K562 (cell line): ENCODE measurements around the gene RTN4. TPM values are rescaled to one million over a fixed set of nuclear protein-coding genes. Genes with fewer than 3 reads are reported as not detected.

Source experiments
- CREM ChIP-seq: IDR thresholded peaks from 2 replicates; pipeline ENCODE4 v1.6.1; 2014; ENCODE audit warnings: antibody characterized with exemption, low read depth
- DDX20 ChIP-seq: fragments of 450-650 bp; IDR thresholded peaks from 2 replicates; pipeline ENCODE4 v1.6.1; 2016; ENCODE audit warnings: missing genetic modification characterization, low read depth, mild to moderate bottlenecking, missing compliant biosample characterization, moderate library complexity
- E4F1 ChIP-seq: fragments of 250-450 bp; sonication (Bioruptor Pico); IDR thresholded peaks from 2 replicates; pipeline ENCODE4 v1.5.0; 2021; ENCODE audit warnings: mild to moderate bottlenecking, borderline replicate concordance
- GABPA ChIP-seq: fragments of 200-800 bp; sonication (Bioruptor generic); conservative IDR thresholded peaks from 2 replicates; pipeline ENCODE4 v1.6.1; 2016; ENCODE audit warnings: low read depth, missing genetic modification characterization, missing compliant biosample characterization
- MAFF ChIP-seq: IDR thresholded peaks from 2 replicates; pipeline ENCODE4 v1.6.1; 2012; ENCODE audit warnings: low read length, improper control_type of control experiment
- NCOA4 ChIP-seq: fragments of 450-650 bp; IDR thresholded peaks from 2 replicates; pipeline ENCODE4 v1.6.1; 2018; ENCODE audit warnings: mild to moderate bottlenecking; ENCODE audit not compliant: partially characterized antibody
- NCOA6 ChIP-seq: fragments of 450-650 bp; IDR thresholded peaks from 2 replicates; pipeline ENCODE4 v1.6.1; 2017; ENCODE audit warnings: mild to moderate bottlenecking
- NONO ChIP-seq, 2 experiments: fragments of 200-400 bp in 1 of 2; fragments of 450-650 bp in 1 of 2; formaldehyde crosslinking in 1 of 2; IDR thresholded peaks; 2 replicates each; pipeline ENCODE4 v1.6.1; 2017; ENCODE audit warnings: low read depth in 2 of 2, mild to moderate bottlenecking in 2 of 2, moderate library complexity in 2 of 2, low read length in 1 of 2
- NR0B1 ChIP-seq: fragments of 450-650 bp; IDR thresholded peaks from one replicate; pipeline ENCODE4 v1.6.1; 2018; ENCODE audit warnings: mild to moderate bottlenecking, moderate library complexity; ENCODE audit not compliant: partially characterized antibody
- NR2C1 ChIP-seq, 2 experiments: fragments of 450-650 bp; IDR thresholded peaks; 2 replicates each; pipeline ENCODE4 v1.6.1; 2017; ENCODE audit warnings: mild to moderate bottlenecking in 2 of 2, antibody characterized with exemption in 1 of 2, inconsistent platforms in 1 of 2, missing compliant biosample characterization in 1 of 2, missing genetic modification characterization in 1 of 2
- PHF20 ChIP-seq: fragments of 450-650 bp; IDR thresholded peaks from 2 replicates; pipeline ENCODE4 v1.6.1; 2018; ENCODE audit not compliant: partially characterized antibody
- POLR2B ChIP-seq: fragments of 450-650 bp; IDR thresholded peaks from 2 replicates; pipeline ENCODE4 v1.6.1; 2018; ENCODE audit warnings: low read depth; ENCODE audit not compliant: partially characterized antibody
- RBFOX2 ChIP-seq: fragments of 200-400 bp; formaldehyde crosslinking; IDR thresholded peaks from 2 replicates; pipeline ENCODE4 v1.6.1; 2017; ENCODE audit warnings: low read depth, mild to moderate bottlenecking, low read length, moderate library complexity
- RBM34 ChIP-seq: fragments of 200-400 bp; formaldehyde crosslinking; IDR thresholded peaks from 2 replicates; pipeline ENCODE4 v1.6.1; 2018; ENCODE audit warnings: low read length, borderline replicate concordance; ENCODE audit not compliant: insufficient read depth
- SAP30 ChIP-seq: fragments of 200-600 bp; sonication (generic); IDR thresholded peaks from 2 replicates; pipeline ENCODE4 v1.6.1; 2012; ENCODE audit warnings: borderline replicate concordance, low read depth, mild to moderate bottlenecking, moderate library complexity, low read length, control low read depth, inconsistent platforms; ENCODE audit not compliant: insufficient read depth, poor library complexity, severe bottlenecking
- SMARCA5 ChIP-seq: fragments of 450-650 bp; IDR thresholded peaks from 2 replicates; pipeline ENCODE4 v1.6.1; 2016
- SOX6 ChIP-seq: fragments of 450-650 bp; IDR thresholded peaks from 2 replicates; pipeline ENCODE4 v1.6.1; 2014; ENCODE audit warnings: mild to moderate bottlenecking
- ZNF197 ChIP-seq: fragments of 200-800 bp; sonication (Bioruptor generic); IDR thresholded peaks from 2 replicates; pipeline ENCODE4 v1.6.1; 2016; ENCODE audit warnings: low read depth, missing genetic modification characterization, missing compliant biosample characterization
- ZNF217 ChIP-seq: sonication (generic); formaldehyde crosslinking; IDR thresholded peaks from 2 replicates; pipeline ENCODE4 v1.8.0; 2022; ENCODE audit warnings: mild to moderate bottlenecking, missing genetic modification reagents
- ZNF785 ChIP-seq: fragments of 250-450 bp; sonication (Bioruptor Pico); IDR thresholded peaks from 2 replicates; pipeline ENCODE4 v1.4.0; 2020; ENCODE audit warnings: mild to moderate bottlenecking
- polyA plus RNA-seq, 8 experiments: library from polyadenylated mRNA; depleted of rRNA in 4 of 8; stranded (reverse) in 5 of 8; unstranded in 3 of 8; fragments of >200 nt; fragmentation: Nextera tagmentation in 2 of 8; fragmentation: Illumina TruSeq in 1 of 8; extraction: Ambion mirVana in 2 of 8; extraction: Trizol in 1 of 8; gene quantifications; 2 replicates each; pipeline versions ENCODE4 v1.2.1 to v1.2.3, GENCODE V29; 2011 to 2014; ENCODE audit warnings: inconsistent platforms in 1 of 8, missing spikeins in 1 of 8
- total RNA-seq, 7 experiments: library from RNA; depleted of rRNA in 6 of 7; stranded (reverse); fragments of >200 nt in 6 of 7; fragmentation: Illumina TruSeq in 2 of 7; extraction: Trizol in 2 of 7; gene quantifications; 2 replicates each; pipeline versions ENCODE4 v1.2.1 to v1.2.3, GENCODE V29; 2011 to 2021; ENCODE audit warnings: low replicate concordance in 1 of 7
- TF ChIP-seq, protein P1 (sequence below), 2 experiments: fragments of 250-450 bp in 1 of 2; fragments of 450-650 bp in 1 of 2; sonication (Bioruptor Pico) in 1 of 2; IDR thresholded peaks; 2 replicates each; pipeline versions ENCODE4 v1.6.1 to v1.8.0; 2016 to 2021; ENCODE audit warnings: mild to moderate bottlenecking in 2 of 2, moderate library complexity in 2 of 2, missing compliant biosample characterization in 1 of 2, missing genetic modification characterization in 1 of 2
- TF ChIP-seq, protein P2 (sequence below): fragments of 250-450 bp; sonication (Bioruptor Pico); IDR thresholded peaks from 2 replicates; pipeline ENCODE4 v1.8.0; 2021; ENCODE audit warnings: borderline replicate concordance, mild to moderate bottlenecking, moderate library complexity; ENCODE audit not compliant: poor library complexity, severe bottlenecking
- TF ChIP-seq, protein P3 (sequence below): sonication (generic); formaldehyde crosslinking; IDR thresholded peaks from 2 replicates; pipeline ENCODE4 v1.8.1; 2022; ENCODE audit warnings: missing genetic modification reagents

RTN4 gene
- total and polyA plus RNA-seq, 9 of the 15 experiments (the other 6 are each of a cell fraction or from before 2014, with no cell fraction given) = 73.0 to 248 (median 116) TPM

GRCh38 chr2:55056024-55056521 is 5.8 kb upstream of the RTN4 start (continued):
- no peak for TF ChIP-seq ZNF217 (CRISPR knock-in tag)
- no peak for TF ChIP-seq E4F1 (CRISPR knock-in tag)
- TF ChIP-seq NR2C1 (IDR thresholded peaks at IDR 0.05) = no peak
- TF ChIP-seq NR2C1 (tag; IDR thresholded peaks at IDR 0.05) = peak; percentile 45; the same call in 1 of the 2 replicates
- no peak for TF ChIP-seq DDX20
- no peak for TF ChIP-seq NONO (IDR thresholded peaks at IDR 0.05; ENCODE audit: low read depth in 2 of 2, low read length in 1 of 2)
- 0 out of 2 replicates have a peak, but pooled peaks have one; percentile 2 for TF ChIP-seq RBFOX2
- no peak for TF ChIP-seq RBM34
- no peak for TF ChIP-seq NR0B1
- peak; percentile 98 for TF ChIP-seq SOX6
- TF ChIP-seq, protein P1, sequence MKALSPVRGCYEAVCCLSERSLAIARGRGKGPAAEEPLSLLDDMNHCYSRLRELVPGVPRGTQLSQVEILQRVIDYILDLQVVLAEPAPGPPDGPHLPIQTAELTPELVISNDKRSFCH (CRISPR knock-in tag; IDR thresholded peaks at IDR 0.05) = no peak
- TF ChIP-seq, protein P1 (tag; IDR thresholded peaks at IDR 0.05) = no peak
- peak; percentile 31; the same call in 1 of the 2 replicates for TF ChIP-seq CREM
- no peak for TF ChIP-seq NCOA4
- no peak for TF ChIP-seq ZNF785 (CRISPR knock-in tag)
- TF ChIP-seq POLR2B = no peak
- no peak for TF ChIP-seq NCOA6
- TF ChIP-seq, protein P2, sequence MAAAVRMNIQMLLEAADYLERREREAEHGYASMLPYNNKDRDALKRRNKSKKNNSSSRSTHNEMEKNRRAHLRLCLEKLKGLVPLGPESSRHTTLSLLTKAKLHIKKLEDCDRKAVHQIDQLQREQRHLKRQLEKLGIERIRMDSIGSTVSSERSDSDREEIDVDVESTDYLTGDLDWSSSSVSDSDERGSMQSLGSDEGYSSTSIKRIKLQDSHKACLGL (CRISPR knock-in tag) = no peak
- no peak for TF ChIP-seq MAFF
- TF ChIP-seq, protein P3, sequence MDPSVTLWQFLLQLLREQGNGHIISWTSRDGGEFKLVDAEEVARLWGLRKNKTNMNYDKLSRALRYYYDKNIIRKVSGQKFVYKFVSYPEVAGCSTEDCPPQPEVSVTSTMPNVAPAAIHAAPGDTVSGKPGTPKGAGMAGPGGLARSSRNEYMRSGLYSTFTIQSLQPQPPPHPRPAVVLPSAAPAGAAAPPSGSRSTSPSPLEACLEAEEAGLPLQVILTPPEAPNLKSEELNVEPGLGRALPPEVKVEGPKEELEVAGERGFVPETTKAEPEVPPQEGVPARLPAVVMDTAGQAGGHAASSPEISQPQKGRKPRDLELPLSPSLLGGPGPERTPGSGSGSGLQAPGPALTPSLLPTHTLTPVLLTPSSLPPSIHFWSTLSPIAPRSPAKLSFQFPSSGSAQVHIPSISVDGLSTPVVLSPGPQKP (CRISPR knock-in tag) = no peak
- TF ChIP-seq GABPA (tag) = no peak
- no peak for TF ChIP-seq SMARCA5
- TF ChIP-seq SAP30 = no peak
- TF ChIP-seq ZNF197 (CRISPR knock-in tag) = no peak
- no peak for TF ChIP-seq PHF20
